ENCODE measurements around the gene GABBR2. TPM values are rescaled to one million over a fixed set of nuclear protein-coding genes. Genes with fewer than 3 reads are reported as not detected.

GABBR2 gene
- total RNA-seq, 1 experiment from 2014 or later: 6.3 TPM

- POLR2A ChIA-PET: no interaction called here
- ATAC-seq (no peak), DNase-seq (ENCODE audit: low read depth, low spot score) (no peak)
- Histone ChIP-seq H3K9me3 (ENCODE audit: control insufficient read depth, insufficient read depth, low read depth, low read length) (no peaks in the 10 kb centered on the region), H3K27me3 (ENCODE audit: control insufficient read depth, insufficient read depth, low read length) (no peaks in the 10 kb centered on the region; the same call in 1 of the 2 replicates), H3K36me3 (ENCODE audit: control insufficient read depth, insufficient read depth, low read length) (no peaks in the 10 kb centered on the region), H3K4me1 (ENCODE audit: control insufficient read depth, insufficient read depth, low read length) (no peaks in the 10 kb centered on the region), H3K27ac (ENCODE audit: low read length) (no peak overlapping the region), H3K4me3 (ENCODE audit: low read depth in 2 of 2, low read length in 2 of 2) (no peak overlapping the region)
- intact Hi-C loops (cut with micrococcal nuclease; ENCODE audit: unreplicated experiment) (no loop called here), in situ Hi-C loops (cut with HindIII; ENCODE audit: low pct_unique_long_range_greater_than_20kb, low sequenced_read_pairs) (no loop called here)
- BruUV-seq (replicated peaks): no TSS peak
- TF ChIP-seq REST (IDR thresholded peaks at IDR 0.05; ENCODE audit: insufficient read depth in 1 of 2, low read depth in 2 of 2, low read length in 1 of 2): no peak
- no peak for TF ChIP-seq TCF7L2 (IDR thresholded peaks at IDR 0.05; ENCODE audit: low read depth, low read length)
- TF ChIP-seq POLR2AphosphoS5 (IDR thresholded peaks at IDR 0.05; ENCODE audit: low read depth, low read length): no peak
- TF ChIP-seq CTCF (IDR thresholded peaks at IDR 0.05): no peak
- TF ChIP-seq SIN3A (IDR thresholded peaks at IDR 0.05; ENCODE audit: borderline replicate concordance, insufficient read depth, low read depth, low read length): no peak
- CTCF ChIA-PET: no interaction called here
These were observed 93.8 kb downstream of the GABBR2 start for GRCh38 chr9:98614941-98615340.

- ChIA-PET CTCF (no interaction called here), POLR2A (no interaction called here)
- no peak overlapping the region for H3K27ac ChIP-seq (ENCODE audit: low read length)
- no peaks in the 10 kb centered on the region for H3K36me3 ChIP-seq (ENCODE audit: control insufficient read depth, insufficient read depth, low read length)
- H3K9me3 ChIP-seq (ENCODE audit: control insufficient read depth, insufficient read depth, low read depth, low read length): no peaks in the 10 kb centered on the region
- in situ Hi-C loops (cut with HindIII; ENCODE audit: low pct_unique_long_range_greater_than_20kb, low sequenced_read_pairs) (no loop called here), intact Hi-C loops (cut with micrococcal nuclease; ENCODE audit: unreplicated experiment) (no loop called here)
- no peaks in the 10 kb centered on the region for H3K4me1 ChIP-seq (ENCODE audit: control insufficient read depth, insufficient read depth, low read length)
- no peak for ATAC-seq
- no peak for DNase-seq (ENCODE audit: low read depth, low spot score)
- TF ChIP-seq REST (IDR thresholded peaks at IDR 0.05; ENCODE audit: insufficient read depth in 1 of 2, low read depth in 2 of 2, low read length in 1 of 2) (no peak), POLR2AphosphoS5 (IDR thresholded peaks at IDR 0.05; ENCODE audit: low read depth, low read length) (no peak), TCF7L2 (IDR thresholded peaks at IDR 0.05; ENCODE audit: low read depth, low read length) (no peak), CTCF (IDR thresholded peaks at IDR 0.05) (no peak), SIN3A (IDR thresholded peaks at IDR 0.05; ENCODE audit: borderline replicate concordance, insufficient read depth, low read depth, low read length) (no peak)
- no peak overlapping the region for H3K4me3 ChIP-seq (ENCODE audit: low read depth in 2 of 2, low read length in 2 of 2)
- no TSS peak for BruUV-seq (replicated peaks)
- H3K27me3 ChIP-seq (ENCODE audit: control insufficient read depth, insufficient read depth, low read length): no peaks in the 10 kb centered on the region; the same call in 1 of the 2 replicates
These were observed 96.5 kb downstream of the GABBR2 start for GRCh38 chr9:98612061-98612752.
